Suppressor macrophage (primary cell): ENCODE data around the gene DIP2B.
A peak's percentile ranks its signal among the peaks of the same experiment; 100 is the strongest.
"Not testable (repeated sequence)": the region's sequence is repeated elsewhere in the genome, so short reads cannot be mapped to it uniquely, and the experiment has no call there.

Source experiments
- DNase-seq, 4 experiments: peaks; one replicate each; pipeline ENCODE4 v3.0.0-alpha.2; 2020 to 2022
- total RNA-seq, 17 experiments: gene quantifications; one replicate each; lab custom pipeline; 2026; ENCODE audit warnings: mixed read lengths in 6 of 17, inconsistent platforms in 3 of 17; lab: John Stamatoyannopoulos, UW

The DIP2B gene
- 97.8 to 245 (median 130) reads per million in 17 experiments for total RNA-seq

DNA sequence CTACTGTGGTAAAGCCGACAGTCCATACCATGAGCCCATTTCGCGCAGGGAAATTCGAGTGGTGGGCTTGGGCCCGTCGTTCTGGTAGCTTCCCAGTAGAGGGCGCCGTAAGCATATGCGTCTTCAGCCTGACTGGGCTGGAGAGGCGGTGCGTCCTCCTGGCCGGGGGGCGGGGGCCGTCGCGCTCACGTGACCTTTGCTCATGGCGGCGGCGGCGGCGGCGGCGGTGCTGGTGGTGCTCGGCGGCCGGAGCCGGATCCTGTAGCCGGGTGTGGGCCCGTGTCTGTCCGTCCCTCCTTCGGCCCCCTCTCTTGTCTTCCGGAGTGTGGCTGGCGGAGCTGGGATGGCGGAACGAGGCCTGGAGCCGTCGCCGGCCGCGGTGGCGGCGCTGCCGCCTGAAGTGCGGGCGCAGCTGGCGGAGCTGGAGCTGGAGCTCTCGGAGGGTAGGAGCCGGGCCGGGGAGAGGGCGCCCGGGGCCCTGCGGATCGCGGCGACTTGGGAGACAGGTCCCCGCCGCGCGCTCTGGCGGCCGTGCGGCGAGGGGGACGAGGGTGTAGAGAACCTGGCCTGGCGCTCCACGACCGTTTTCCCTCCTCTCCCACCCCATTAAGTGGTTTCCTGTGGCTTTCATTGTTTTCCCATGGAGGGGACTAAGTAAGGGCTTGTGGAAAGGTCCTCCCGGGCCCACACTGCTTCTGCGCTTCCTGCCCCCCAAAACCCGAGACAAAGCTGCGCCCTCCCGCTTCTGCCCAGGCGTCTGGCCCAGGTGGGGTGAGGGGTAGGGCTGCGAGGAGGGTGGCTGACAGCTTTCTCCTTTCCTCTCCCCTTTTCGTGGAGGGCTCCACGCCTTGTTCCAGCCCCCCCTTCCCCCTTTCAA lies at the start of gene DIP2B:
DIP2B (plus strand) TSS at position 188 of the 877 bp plus-strand sequence; CDS start at position 344, 156 bp downstream.
- DNase-seq: peak; percentile 95 to 97 (median 96)

DNA sequence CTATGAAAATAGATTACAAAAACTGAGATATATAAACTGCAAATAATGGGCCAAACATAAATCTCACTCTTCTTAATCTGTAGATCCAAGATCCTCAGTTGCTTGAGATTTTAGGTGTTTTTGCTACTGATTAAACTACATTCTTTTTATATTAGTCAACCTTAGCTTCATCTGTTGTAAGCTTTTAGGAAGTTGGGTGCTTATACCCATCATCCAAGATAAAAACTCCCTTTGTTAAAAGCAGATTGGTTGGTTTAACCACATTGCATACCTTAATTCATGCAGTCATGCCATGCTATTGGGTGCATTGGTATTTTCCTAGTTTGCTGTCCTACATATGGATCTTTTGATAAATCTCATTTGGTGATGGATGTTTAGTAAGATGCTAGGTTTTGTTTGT lies 46.2 kb upstream of the DIP2B start:
- no peak for DNase-seq

DNA sequence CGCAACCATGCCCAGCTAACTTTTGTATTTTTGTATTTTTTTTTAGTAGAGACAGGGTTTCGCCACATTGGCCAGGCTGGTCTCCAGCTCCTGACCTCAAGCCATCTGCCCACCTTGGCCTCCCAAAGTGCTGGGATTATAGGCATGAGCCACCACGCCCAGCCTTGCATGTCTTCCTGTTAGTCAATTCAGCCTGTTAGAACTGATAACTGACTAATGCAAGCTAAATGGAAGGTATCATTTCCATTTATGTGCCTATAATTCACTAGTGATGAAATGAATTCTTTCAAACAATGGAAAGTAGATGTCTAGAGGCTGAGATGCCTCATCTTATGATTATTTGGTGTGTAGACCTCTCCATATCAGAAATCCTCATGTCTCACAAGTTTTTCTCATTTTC lies 37.3 kb upstream of the DIP2B start:
- DNase-seq: no peak

DNA sequence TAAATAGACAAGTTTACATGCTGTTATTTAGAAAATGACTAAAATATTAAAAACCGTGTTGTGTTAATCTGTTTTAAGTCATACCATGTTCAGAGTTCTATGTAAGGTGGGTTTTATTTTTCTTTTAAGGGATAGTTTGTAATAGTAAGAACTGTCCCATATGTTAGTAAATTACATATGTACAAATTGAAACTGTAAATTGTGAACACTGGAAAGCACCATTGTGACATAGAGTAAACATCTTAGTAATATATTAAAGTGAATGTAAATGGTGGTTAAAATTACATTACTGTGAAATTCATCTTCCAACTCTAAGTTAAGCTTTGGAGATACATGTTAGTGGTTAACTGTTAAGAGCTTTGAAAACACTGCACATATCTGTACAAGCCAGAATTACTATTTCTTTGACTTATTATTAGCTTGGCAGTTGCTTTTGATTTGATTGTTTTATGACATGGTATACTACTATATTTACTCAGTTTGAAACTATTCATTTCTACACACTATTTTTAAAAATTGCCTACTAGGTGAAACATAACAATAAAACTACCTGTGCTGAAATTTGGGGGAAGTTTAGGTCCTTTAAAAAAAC lies 27.4 kb upstream of the DIP2B start:
- no peak for DNase-seq

DNA sequence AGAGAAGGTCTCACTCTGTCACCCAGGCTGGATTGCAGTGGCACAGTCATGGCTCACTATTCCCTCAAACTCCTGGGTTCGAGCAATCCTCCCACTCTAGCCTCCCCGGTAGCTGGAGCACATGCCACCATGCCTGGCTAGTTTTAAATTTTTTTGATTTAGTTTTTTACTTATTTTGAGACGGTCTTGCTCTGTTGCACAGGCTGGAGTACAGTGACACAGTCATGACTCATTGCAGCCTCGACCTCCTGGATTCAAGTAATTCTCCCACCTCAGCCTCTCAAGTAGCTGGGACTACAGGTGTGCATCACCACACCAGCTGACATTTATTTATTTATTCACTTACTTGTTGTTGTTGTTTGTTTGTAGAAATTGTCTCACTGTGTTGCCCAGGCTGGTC lies 22.2 kb upstream of the DIP2B start:
- no peak for DNase-seq

GRCh38 chr12:50483488-50483887 lies 21.3 kb upstream of the DIP2B start:
- DNase-seq: no peak

DNA sequence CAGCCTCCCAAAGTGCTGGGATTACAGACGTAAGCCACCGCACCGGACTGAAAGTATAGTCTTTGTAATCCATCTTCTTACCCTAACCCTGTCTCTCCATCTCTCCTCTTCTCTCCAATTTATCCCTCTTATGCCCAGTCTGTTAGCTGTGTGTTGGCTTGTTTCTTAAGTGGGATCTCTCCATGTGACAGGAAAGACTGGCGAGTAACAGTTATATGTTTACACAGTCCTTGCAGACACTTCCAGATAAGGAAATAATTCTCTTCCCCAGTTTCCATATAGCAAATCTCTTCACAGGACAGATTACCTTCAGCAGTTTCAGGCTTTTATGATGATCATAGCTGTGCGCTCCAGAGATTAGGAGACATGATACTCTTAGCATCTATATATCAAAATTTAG lies 16.0 kb upstream of the DIP2B start:
- no peak for DNase-seq

DNA sequence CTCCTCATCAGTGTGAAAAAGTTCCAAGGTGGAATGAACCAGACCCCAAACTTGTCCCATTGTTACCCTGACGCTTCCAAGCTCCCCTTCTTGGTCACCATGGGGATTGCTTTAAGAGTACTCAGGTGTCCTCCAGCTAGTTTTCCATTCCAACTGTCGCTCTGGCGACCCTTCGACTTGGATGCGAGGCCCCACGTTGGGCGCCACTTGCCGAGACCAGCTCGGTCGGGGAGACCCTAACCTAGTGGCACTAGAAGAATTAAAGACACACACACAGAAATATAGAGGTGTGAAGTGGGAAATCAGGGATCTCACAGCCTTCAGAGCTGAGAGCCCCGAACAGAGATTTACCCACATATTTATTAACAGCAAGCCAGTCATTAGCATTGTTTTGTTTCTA lies 6.7 kb upstream of the DIP2B start:
- DNase-seq: not testable (repeated sequence)

DNA sequence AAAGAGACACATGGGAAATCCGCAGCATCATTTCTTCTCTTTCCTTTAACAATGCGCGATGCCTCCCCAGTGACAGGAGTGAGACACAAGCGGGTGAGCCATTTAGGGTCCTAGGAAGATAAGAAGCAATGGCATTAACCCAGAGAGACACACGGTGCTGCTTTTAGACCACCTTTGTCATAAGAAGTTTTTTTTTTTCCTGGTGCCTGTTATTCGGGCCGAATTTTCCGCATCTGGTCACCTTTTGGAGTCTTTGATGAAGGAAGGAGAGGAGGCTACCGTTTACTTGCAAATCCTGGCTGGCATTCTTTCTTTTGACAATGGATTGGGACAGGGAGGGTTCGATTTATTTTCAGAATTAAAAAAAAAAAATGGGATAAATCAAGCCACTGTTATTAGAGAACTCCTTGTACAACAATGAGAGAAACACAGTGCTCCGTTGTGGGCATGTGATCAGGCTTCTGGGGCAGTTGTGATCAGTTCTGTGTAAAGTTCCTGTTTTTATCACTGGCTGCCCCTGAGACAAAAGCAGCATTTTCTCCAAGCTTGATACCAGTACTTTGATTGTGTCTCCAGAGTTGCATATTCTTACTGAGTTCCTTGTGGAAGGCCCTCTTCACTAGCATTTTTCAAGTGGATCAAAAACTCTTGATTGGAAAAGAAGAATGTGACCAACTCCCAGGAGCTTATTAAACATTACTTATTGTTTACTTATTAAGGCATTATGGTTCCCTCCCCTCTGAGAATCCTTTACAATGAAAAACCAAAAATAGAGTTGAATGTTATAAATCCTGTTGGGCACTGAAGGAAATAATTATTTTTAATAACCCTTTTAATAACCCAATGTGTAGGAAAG lies 1.1 kb downstream of the DIP2B start:
- peak; percentile 64 to 78 (median 72) for DNase-seq

- DNase-seq: no peak
Measured at GRCh38 chr12:50506753-50507473, 2.1 kb downstream of the DIP2B start.

GRCh38 chr12:50507474-50507838 lies 2.7 kb downstream of the DIP2B start:
- DNase-seq: no peak

GRCh38 chr12:50507930-50508329 lies 3.1 kb downstream of the DIP2B start:
- DNase-seq: peak in 2 of 4 experiments; percentile 14 to 31

- peak in 2 of 4 experiments; percentile 35 to 36 for DNase-seq
Measured at GRCh38 chr12:50508414-50508813, 3.6 kb downstream of the DIP2B start.

GRCh38 chr12:50508970-50509663 lies 4.3 kb downstream of the DIP2B start:
- peak in 2 of 4 experiments; percentile 49 to 57 for DNase-seq

DNA sequence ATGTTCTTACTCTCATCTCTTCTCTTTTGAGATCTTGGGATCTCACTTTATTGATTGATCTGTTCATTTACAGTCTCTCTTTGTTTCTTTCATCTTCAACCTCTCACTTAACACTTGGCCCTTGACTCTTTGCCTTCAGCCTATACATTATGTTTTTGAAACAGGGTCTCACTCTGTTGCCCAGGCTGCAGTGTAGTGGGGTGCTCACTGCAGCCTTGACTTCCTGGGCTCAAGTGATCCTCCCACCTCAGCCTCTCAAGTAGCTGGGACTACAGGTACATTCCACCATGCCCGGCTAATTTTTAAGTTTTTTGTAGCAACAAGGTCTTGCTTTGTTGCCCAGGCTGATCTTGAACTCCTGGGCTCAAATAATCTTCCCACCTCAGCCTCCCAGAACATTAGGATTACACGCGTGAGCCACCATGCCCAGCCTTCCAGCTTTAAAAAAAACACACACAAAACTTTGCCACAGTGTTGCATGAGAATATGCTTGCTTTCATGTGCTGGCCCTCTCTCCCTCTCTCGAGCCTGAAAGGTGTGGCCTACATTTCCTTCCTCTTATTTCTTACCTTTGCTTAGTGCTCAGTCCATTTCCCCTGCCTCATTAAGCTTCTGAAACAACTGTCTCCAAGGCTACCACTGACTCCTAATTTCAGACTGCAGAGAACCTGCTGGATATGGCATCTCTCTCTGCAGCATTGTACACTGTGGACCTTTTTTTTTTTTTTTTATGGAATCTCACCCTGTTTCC lies 9.9 kb downstream of the DIP2B start:
- DNase-seq: no peak

- DNase-seq: peak in 3 of 4 experiments; percentile 25 to 59 (median 39)
Measured at GRCh38 chr12:50515587-50515986, 10.8 kb downstream of the DIP2B start.

DNA sequence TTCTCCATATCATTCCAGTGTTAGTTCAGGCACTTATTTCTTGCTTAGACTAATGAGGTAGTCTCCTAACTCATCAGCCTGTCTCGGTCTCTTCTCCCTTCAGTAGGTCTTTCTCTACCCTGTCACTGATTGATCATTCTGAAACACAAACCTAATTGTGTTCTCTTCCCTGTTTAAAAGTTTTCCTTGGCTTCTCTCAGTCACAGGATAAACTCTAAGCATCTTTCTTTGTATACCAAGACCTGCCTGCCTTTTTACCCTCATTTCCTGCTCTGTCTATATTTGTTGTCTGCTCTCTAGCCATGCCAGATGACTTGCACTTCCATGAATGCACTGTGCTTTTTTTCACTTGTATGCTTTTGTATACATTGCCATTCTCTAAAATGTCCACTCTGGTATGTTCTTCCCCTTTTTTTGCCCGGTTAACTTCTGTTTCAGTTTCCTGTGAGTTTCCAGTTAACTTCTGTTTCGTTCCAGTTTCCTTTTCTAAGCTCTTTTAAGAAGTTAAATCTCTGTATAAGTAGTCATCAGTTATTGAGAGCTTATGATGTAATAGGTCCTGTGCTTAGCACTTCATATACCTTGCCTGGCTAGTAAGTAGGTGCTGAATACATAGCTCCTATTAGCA lies 12.8 kb downstream of the DIP2B start:
- DNase-seq: peak; percentile 63 to 93 (median 83)

GRCh38 chr12:50518090-50518489 lies 13.3 kb downstream of the DIP2B start:
- DNase-seq: no peak

GRCh38 chr12:50519353-50519752 lies 14.6 kb downstream of the DIP2B start:
- DNase-seq: no peak
